MM.1S (cell line): Measurements from ENCODE around the gene BMP2K.

Experiments used
- DNase-seq: peaks from one replicate; pipeline ENCODE4 v3.0.0-alpha.2; 2015
- H2AFZ ChIP-seq: fragments of 300-600 bp; sonication (generic); 2 replicates; pipeline ENCODE4 v1.6.0; 2016; ENCODE audit warnings: antibody characterized with exemption, low read length
- H3F3A ChIP-seq: fragments of 300-600 bp; sonication (generic); 2 replicates; pipeline ENCODE4 v1.6.1; 2016; ENCODE audit warnings: mild to moderate bottlenecking, antibody characterized with exemption, low read length, moderate library complexity, mixed read lengths; ENCODE audit not compliant: insufficient read depth
- H3K27ac ChIP-seq: fragments of 300-600 bp; sonication (generic); 2 replicates; pipeline ENCODE4 v1.5.1; 2016; ENCODE audit warnings: mild to moderate bottlenecking, low read length
- H3K27me3 ChIP-seq: fragments of 300-600 bp; sonication (generic); replicated peaks from 2 replicates; pipeline ENCODE4 v1.6.0; 2016; ENCODE audit warnings: low read length; ENCODE audit not compliant: insufficient read depth
- H3K36me3 ChIP-seq: fragments of 300-600 bp; sonication (generic); replicated peaks from 2 replicates; pipeline ENCODE4 v1.6.1; 2016; ENCODE audit warnings: mild to moderate bottlenecking, low read length, mixed read lengths; ENCODE audit not compliant: insufficient read depth
- H3K4me1 ChIP-seq: fragments of 300-600 bp; sonication (generic); 2 replicates; pipeline ENCODE4 v1.6.1; 2016; ENCODE audit warnings: low read length, mixed read lengths
- H3K4me2 ChIP-seq: fragments of 300-600 bp; sonication (generic); 2 replicates; pipeline ENCODE4 v1.6.0; 2016; ENCODE audit warnings: low read depth, low read length
- H3K4me3 ChIP-seq: fragments of 300-600 bp; sonication (generic); 2 replicates; pipeline ENCODE4 v1.5.1; 2016; ENCODE audit warnings: low read length, mixed read lengths
- H3K79me2 ChIP-seq: fragments of 300-600 bp; sonication (generic); 2 replicates; pipeline ENCODE4 v1.6.1; 2016; ENCODE audit warnings: mixed run types, low read length, mixed read lengths
- H3K9ac ChIP-seq: fragments of 300-600 bp; sonication (generic); 2 replicates; pipeline ENCODE4 v1.6.1; 2016; ENCODE audit warnings: low read length, mixed read lengths
- H3K9me2 ChIP-seq: fragments of 300-600 bp; sonication (generic); replicated peaks from 2 replicates; pipeline ENCODE4 v1.6.1; 2016; ENCODE audit warnings: mild to moderate bottlenecking, low read length, mixed read lengths; ENCODE audit not compliant: insufficient read depth
- H3K9me3 ChIP-seq: fragments of 300-600 bp; sonication (generic); replicated peaks from 2 replicates; pipeline ENCODE4 v1.6.1; 2016; ENCODE audit warnings: mild to moderate bottlenecking, low read length, mixed read lengths; ENCODE audit not compliant: insufficient read depth
- H4K20me1 ChIP-seq: fragments of 300-600 bp; sonication (generic); 2 replicates; pipeline ENCODE4 v1.6.1; 2016; ENCODE audit warnings: mild to moderate bottlenecking, low read length, moderate library complexity, mixed read lengths; ENCODE audit not compliant: insufficient read depth
- EZH2 ChIP-seq: fragments of 300-600 bp; sonication (generic); optimal IDR thresholded peaks from 2 replicates; pipeline ENCODE3; 2017; ENCODE audit warnings: low read depth, mild to moderate bottlenecking, antibody characterized with exemption, low read length, mixed read lengths
- EZH2phosphoT487 ChIP-seq: fragments of 300-600 bp; sonication (generic); IDR thresholded peaks from 2 replicates; pipeline ENCODE4 v1.6.1; 2018; ENCODE audit warnings: antibody characterized with exemption, low read length
- TF ChIP-seq, protein P1 (sequence below): fragments of 300-600 bp; sonication (generic); IDR thresholded peaks from 2 replicates; pipeline ENCODE4 v1.5.1; 2016; ENCODE audit warnings: antibody characterized with exemption, low read length, mixed read lengths

Gene BMP2K

GRCh38 chr4:78766026-78766425, 10.1 kb upstream of the BMP2K start:
- Histone ChIP-seq H3K36me3 (no peaks in the 10 kb centered on the region), H3K4me1 (peaks cover 33% of the 10 kb centered on the region), H3K27me3 (no peaks in the 10 kb centered on the region; the same call in 1 of the 2 replicates), H3K9ac (no peak overlapping the region), H3K27ac (no peak overlapping the region), H3K4me2 (peak overlapping the region; percentile 45), H4K20me1 (no peaks in the 10 kb centered on the region), H2AFZ (no peak overlapping the region), H3K9me2 (no peaks in the 10 kb centered on the region), H3K4me3 (no peak overlapping the region), H3K9me3 (no peaks in the 10 kb centered on the region), H3F3A (peaks cover 26% of the 10 kb centered on the region), H3K79me2 (no peaks in the 10 kb centered on the region)
- no peak for TF ChIP-seq EZH2phosphoT487
- DNase-seq: no peak

GRCh38 chr4:78766650-78767049, 9.5 kb upstream of the BMP2K start:
- Histone ChIP-seq H3K4me2 (peak overlapping the region; percentile 45), H3K27me3 (no peaks in the 10 kb centered on the region; the same call in 1 of the 2 replicates), H3K4me3 (no peak overlapping the region), H2AFZ (no peak overlapping the region), H3K36me3 (no peaks in the 10 kb centered on the region), H3K4me1 (peaks cover 33% of the 10 kb centered on the region), H3K9me2 (no peaks in the 10 kb centered on the region), H4K20me1 (no peaks in the 10 kb centered on the region), H3K9ac (no peak overlapping the region), H3F3A (peaks cover 26% of the 10 kb centered on the region), H3K79me2 (no peaks in the 10 kb centered on the region), H3K9me3 (no peaks in the 10 kb centered on the region), H3K27ac (no peak overlapping the region)
- peak; percentile 71 for DNase-seq
- TF ChIP-seq EZH2: no peak
- TF ChIP-seq EZH2phosphoT487: no peak
- TF ChIP-seq, protein P1, sequence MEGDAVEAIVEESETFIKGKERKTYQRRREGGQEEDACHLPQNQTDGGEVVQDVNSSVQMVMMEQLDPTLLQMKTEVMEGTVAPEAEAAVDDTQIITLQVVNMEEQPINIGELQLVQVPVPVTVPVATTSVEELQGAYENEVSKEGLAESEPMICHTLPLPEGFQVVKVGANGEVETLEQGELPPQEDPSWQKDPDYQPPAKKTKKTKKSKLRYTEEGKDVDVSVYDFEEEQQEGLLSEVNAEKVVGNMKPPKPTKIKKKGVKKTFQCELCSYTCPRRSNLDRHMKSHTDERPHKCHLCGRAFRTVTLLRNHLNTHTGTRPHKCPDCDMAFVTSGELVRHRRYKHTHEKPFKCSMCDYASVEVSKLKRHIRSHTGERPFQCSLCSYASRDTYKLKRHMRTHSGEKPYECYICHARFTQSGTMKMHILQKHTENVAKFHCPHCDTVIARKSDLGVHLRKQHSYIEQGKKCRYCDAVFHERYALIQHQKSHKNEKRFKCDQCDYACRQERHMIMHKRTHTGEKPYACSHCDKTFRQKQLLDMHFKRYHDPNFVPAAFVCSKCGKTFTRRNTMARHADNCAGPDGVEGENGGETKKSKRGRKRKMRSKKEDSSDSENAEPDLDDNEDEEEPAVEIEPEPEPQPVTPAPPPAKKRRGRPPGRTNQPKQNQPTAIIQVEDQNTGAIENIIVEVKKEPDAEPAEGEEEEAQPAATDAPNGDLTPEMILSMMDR: no peak

GRCh38 chr4:78767350-78767749, 8.8 kb upstream of the BMP2K start:
- H3F3A ChIP-seq: peaks cover 26% of the 10 kb centered on the region
- H3K27me3 ChIP-seq: no peaks in the 10 kb centered on the region; the same call in 1 of the 2 replicates
- peak; percentile 67 for DNase-seq
- no peaks in the 10 kb centered on the region for H3K9me3 ChIP-seq
- no peak overlapping the region for H2AFZ ChIP-seq
- H3K9me2 ChIP-seq: no peaks in the 10 kb centered on the region
- no peaks in the 10 kb centered on the region for H3K36me3 ChIP-seq
- H3K27ac ChIP-seq: no peak overlapping the region; the same call in 1 of the 2 replicates
- H4K20me1 ChIP-seq: no peaks in the 10 kb centered on the region
- H3K79me2 ChIP-seq: no peaks in the 10 kb centered on the region
- no peak overlapping the region for H3K9ac ChIP-seq
- TF ChIP-seq EZH2: no peak
- no peak for TF ChIP-seq EZH2phosphoT487
- H3K4me3 ChIP-seq: no peak overlapping the region
- peaks cover 33% of the 10 kb centered on the region for H3K4me1 ChIP-seq
- H3K4me2 ChIP-seq: peak overlapping the region; percentile 26; the same call in 1 of the 2 replicates

DNA sequence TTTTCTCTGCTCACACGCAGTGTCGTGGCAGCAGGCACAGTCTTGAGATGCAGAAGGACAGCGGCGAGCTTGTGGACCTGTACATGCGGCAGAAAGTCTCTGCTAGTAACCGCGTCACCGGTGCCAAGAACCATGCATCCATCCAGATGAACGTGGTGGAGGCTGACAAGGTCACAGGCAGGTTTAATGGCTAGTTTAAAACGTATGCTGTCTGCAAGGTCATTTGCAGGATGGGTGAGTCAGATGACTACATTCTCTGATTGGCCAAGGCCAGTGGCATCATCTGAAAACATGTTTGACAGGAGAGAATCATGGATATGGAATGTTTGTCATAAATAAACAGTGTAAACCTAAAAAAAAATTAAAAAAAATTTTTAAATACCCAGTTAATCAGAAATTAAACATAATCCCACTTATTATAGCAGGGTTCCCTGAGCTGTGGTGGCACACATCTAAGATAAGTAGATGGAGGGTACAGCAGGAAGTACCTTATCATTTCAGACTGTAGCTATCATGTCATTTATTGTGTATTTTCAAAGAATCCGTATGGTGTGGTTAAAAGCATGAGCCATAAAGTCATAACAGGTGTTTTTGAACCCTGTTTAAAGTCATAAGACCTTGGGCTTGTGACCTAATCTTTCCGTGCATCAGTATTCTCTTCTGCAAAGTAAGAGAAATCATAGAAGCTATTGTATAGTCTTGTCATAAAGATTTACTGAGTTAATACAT, 7.5 kb upstream of the BMP2K start:
- Histone ChIP-seq H3F3A (peaks cover 26% of the 10 kb centered on the region), H3K9me2 (no peaks in the 10 kb centered on the region), H2AFZ (no peak overlapping the region), H3K4me2 (no peak overlapping the region), H3K79me2 (no peaks in the 10 kb centered on the region), H3K4me3 (no peak overlapping the region), H3K27me3 (no peaks in the 10 kb centered on the region; the same call in 1 of the 2 replicates), H4K20me1 (no peaks in the 10 kb centered on the region), H3K4me1 (peaks cover 38% of the 10 kb centered on the region), H3K9ac (no peak overlapping the region), H3K9me3 (no peaks in the 10 kb centered on the region), H3K27ac (no peak overlapping the region), H3K36me3 (no peaks in the 10 kb centered on the region)
- TF ChIP-seq EZH2: no peak
- TF ChIP-seq EZH2phosphoT487: no peak
- TF ChIP-seq, protein P1: no peak
- DNase-seq: no peak
